Measurements from ENCODE around the gene CYP27B1. TPM values are rescaled to one million over a fixed set of nuclear protein-coding genes. Genes with fewer than 3 reads are reported as not detected.

CYP27B1 gene
- total RNA-seq, 1 donor from 2014 or later, result not detected

DNA sequence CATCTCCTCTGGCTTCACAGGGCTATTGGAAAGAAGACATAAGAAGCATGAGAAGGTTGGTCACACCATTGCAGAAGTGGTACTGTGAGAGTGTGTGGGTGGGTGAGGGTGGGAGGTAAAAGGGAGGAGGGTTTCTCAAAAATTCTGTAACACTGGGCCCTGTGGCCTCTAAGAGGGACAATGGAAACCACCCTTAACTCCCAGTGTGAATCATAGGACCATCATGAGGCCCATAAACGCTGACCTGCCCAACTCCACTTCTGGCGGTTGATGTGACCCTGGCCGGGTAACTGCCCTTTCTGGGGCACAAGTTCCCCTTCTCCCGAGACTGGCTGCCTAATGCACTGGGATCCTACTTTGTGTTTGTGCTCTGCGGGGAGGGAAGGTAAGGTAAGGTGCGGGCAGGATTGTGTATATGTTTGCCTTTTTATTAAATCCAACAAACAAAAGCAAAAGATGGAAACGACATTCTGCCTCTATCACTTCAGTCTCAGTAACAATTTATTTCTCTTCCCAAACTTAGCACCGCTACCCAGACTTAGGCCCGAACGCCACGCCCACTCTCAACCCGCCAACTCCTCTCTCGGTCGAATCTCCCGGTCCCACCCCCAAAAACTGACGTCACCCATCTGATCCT is 4.5 kb upstream of the CYP27B1 start:
- intact Hi-C loops (cut with DNase I), result no loop called here
- peak; percentile 78 for ATAC-seq (ENCODE audit: poor library complexity)

DNA sequence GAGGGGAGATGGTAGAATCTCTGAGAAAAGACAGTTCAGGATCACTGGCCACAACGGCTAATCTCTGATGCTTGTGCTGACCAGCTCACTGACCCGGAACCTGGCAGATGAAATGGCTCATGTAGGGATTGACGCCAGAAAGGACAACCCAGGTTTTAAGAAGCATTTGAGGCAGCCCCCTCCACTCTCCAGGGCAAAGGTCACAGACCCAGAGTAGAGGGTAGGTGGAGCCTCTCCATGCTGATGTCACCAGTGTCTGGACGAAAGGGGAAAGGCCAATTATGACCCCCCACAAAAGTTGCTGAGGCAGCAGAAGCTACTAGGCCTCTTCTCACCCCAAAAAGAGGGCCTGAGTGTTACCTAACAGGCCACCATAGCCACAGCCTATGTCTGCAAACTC is 3.9 kb upstream of the CYP27B1 start:
- ATAC-seq (ENCODE audit: poor library complexity) (no peak), DNase-seq (no peak)
- intact Hi-C loops (cut with DNase I), result no loop called here

More for the DNA sequence above, 4.5 kb upstream of the CYP27B1 start:
- DNase-seq, result peak; percentile 93

DNA sequence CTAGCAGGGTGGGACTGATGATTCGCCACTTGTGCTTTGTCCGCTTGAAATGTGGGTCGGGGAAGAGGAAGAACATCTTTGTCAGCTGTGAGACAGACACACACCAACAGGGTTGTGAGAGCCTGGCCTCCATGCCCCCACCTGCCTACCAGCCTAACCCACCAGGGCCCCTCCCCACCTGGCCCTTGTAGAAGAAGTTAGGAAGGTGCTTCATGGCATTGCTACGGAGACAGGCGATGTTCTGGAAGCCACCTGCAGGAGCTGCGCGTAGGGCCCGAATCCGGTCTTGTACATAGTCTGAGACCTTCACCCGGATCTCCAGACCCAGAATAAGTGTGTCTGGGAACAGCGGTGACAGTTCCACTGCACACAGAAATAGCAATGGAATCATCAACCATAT is 2.7 kb upstream of the CYP27B1 start:
- intact Hi-C loops (cut with DNase I), result no loop called here
- DNase-seq (no peak), ATAC-seq (ENCODE audit: poor library complexity) (no peak)

DNA sequence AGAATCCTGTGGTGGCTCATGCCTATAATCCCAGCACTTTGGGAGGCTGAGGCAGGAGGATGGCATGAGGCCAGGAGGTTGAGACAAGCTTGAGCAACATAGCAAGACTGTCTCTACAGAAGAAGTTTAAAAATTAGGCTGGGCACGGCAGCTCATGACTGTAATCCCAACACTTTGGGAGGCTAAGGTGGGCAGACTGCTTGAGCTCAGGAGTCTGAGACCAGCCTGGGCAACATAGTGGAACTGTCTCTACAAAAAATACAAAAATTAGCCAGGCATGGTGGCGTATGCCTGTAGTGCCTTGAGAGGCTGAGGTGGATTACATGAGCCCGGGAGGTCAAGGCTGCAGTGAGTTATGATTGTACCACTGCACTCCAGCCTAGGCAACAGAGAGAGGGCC is 998 bp upstream of the CYP27B1 start:
- ATAC-seq (ENCODE audit: poor library complexity) (no peak), DNase-seq (no peak)
- intact Hi-C loops (cut with DNase I), result no loop called here

DNA sequence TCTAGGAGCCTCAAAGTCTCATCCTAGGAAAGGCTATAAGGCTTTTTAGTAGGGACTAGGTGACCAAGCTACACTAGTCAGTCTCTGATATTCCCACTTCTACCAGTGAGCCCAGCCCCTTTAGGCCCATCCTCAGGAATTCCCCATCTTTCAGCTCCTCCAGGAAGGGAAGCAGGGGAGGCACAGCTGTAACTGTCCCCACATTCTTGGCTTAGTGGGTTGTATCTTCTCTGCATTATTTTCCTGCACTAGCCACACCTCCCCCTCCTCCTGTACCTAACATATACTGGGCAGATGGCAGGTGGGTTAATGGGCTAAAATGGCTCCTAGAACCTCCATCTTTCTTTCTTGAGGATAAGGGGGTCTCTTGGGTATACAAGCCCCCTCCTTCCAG is 424 bp upstream of the CYP27B1 start:
- no peak for DNase-seq
- no peak for ATAC-seq (ENCODE audit: poor library complexity)
- intact Hi-C loops (cut with DNase I), result no loop called here

DNA sequence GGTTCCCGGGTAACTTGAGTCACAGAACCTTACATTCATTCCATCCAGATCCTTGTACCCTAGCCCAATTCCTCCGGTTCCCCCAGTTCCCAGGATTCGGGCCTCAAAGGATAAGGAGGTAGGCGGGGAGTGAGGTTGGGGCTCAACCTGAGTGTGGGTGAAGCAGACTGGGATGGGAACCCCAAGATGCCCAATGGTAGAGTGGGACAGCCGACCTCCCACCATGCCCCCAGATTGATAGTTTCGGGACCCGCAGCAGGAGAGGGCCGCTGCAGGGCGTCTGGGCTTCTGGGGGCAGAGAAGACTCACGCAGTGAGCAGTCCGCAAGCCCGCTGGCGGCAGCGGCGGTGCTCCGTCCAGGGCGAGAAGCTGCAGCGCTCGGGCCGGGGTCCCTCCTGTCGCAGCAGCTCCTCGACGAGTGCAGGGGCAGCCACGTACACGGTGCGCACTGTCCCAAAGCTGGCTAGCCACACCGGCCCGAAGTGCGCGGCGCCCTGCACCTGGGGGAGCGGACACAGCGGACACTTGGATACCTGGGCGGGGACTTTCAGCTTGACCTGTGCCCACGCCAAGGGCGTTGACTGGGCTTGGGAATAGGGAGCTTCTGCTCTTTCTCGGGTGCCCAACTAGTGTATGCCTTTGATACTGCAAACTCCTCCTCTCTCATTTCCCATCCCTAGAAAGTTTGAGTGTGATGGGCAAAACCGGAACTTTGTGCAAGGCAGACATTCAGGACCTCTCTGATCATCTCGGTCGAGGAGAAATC is 997 bp downstream of the CYP27B1 start:
- ATAC-seq (ENCODE audit: poor library complexity) (peak; percentile 23), DNase-seq (no peak)
- intact Hi-C loops (cut with DNase I), result no loop called here

DNA sequence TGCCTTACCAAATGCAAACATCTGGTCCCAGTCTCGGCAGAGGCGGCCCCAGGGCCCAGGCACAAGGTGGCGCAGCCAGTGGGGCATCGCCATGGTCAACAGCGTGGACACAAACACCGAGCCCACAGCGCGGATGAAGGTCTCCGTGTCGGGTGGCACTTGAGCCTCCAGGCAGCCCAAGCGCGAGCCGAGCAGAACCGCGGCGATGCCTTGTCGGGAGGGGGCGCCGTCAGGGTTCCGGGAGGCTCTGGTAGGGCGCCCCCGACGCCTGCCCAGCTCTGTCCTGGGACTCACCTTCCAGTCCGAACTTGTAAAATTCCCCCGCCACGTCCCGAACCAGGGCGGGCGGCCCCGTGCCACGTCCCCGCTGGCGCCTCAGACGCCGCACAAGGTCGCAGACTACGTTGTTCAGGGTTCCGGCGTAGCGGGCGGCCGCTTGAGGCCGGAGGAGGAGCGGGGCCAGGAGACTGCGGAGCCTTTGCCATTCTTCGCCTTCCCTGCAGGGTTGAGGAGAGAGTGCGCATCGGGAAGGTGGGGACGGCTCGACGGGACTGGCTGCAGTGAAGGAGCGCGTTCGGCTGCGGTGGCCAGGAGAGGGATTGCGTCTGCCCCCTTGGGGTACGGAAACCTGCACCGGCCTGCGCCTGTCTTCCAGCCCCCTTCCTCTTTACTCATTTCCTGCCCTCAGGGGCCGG is 1.7 kb downstream of the CYP27B1 start:
- ATAC-seq (ENCODE audit: poor library complexity) (peak; percentile 48), DNase-seq (no peak)
- intact Hi-C loops (cut with DNase I), result no loop called here

DNA sequence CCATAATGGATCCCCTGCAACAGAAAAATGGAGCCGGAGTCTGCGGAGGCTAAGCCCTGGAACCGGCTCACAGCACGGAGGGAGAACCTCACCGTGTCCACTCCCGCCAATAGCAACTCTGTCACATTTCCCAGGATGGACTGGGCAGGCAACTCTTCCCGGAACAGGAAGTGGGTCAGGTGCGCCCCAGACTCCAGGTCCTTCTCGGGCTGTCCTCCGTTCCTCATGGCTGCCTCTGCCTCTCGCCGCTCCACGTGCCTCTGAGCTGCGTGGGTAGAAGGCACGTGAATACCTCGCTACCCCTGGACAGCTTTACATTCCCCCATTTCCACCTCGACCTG is 2.2 kb downstream of the CYP27B1 start:
- intact Hi-C loops (cut with DNase I), result no loop called here
- ATAC-seq (ENCODE audit: poor library complexity) (no peak), DNase-seq (no peak)

DNA sequence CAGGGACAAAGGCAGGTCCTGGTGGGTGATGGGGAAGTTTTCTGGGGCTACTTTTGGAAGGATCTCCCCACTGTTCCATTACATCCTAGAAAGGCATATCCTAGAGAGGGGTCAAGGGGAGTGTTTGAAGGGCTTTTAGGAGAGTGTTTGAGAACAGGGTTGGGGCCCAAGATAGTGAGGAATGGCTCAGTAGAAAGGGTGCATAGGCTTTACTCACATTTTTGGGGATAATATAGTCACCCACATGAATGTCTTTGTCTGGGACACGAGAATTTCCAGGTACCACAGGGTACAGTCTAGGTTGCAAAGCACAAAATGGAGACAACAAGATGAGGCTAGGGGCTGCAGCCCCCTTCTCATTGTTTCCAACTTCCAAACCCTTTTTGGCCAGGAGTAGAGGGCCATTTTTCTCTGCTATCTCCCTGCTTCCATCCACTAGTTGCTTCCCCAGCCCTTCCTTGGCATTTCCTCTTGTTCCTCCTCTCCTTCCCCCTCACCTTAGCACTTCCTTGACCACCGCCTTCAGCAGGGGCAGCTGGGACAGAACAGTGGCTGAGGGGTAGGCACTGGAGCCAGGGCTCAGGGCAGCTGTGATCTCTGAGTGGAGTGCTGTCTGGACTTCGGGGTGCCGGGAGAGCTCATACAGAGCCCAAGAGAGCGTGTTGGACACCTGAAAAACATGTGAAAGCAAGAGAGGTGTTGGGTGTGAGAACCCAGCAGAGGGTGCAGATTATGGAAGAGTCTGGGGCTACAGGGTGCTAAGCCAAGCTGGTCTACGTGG is 2.8 kb downstream of the CYP27B1 start:
- no peak for DNase-seq
- no peak for ATAC-seq (ENCODE audit: poor library complexity)
- intact Hi-C loops (cut with DNase I), result no loop called here

DNA sequence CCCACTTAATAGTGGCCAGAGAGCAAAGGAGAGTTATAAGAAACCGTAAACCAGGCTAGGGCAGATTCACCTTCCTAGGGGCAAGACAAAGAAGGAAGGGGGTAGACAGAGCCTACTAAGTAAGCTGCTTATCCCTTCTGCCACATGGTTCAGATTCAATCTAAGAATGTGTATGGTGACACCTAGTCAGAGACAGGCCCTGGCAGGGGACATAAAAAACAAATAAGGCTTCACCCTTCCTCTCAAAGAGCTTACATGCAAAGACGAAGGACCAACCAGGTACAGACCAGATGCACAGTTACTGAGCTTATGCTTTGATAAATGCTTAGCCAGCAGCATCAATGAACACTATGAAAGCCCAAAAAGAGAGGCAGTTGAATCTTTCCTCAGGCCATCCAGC is 4.4 kb downstream of the CYP27B1 start:
- no peak for DNase-seq
- no peak for ATAC-seq (ENCODE audit: poor library complexity)
- intact Hi-C loops (cut with DNase I), result no loop called here

DNA sequence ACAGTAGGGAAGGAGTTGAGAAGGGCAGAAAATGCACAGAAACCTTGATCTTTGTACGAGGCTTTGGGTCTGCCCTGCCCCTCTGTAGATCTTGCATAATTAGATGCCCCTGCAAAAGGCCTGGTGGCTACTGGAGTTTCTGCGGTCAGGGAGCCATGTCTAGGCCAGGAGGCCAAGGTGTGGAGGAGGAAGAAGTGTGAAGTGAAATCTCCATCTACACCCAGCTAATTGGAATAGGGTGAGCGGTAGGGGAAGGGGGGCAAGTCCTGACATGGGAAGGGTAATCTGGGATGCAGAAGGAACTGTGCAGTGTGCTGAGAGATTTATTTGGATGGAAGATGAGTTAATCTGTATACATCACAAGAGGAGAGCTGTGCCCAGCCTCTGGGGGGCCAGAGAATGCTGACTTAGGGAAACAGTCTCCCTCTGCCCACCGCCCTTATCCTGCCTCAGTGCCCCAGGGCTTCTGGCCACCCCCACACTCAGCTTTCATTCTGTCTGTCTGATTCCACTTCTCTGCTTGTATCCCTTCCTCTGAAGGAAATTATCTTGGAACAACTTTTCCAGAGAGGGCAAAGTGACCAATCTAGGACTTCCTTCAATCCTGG is 5.4 kb downstream of the CYP27B1 start:
- intact Hi-C loops (cut with DNase I), result no loop called here
- DNase-seq (no peak), ATAC-seq (ENCODE audit: poor library complexity) (no peak)

DNA sequence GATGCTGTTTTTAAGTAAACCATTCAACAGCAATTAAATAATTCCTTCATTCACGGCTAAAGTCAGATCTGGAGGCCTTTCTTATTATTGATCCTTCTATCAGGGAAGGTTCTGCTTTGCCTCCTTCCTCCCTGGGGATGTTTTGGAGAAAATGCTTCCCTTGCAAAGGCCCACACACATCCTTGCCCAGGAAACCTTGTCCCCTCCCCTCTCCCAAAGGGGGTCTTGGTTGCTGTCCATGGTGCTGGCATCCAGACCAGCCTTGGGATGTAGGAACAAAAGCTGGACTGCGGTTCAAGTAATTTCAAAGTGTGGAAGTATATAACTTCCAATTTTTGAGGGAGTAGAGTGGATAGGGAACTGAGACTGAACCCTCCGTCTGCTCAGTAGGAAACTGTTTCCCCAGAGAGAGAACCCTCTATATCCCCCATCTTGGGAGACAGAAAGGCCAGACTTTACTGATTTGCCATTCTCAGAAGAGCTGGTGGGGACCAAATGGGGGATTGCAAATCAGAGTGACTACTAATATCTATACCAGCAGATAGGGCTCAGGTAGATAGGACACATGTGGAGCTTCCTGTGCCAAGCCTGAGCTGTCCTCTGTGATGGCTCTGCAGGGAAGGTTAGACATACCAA is 6.4 kb downstream of the CYP27B1 start:
- intact Hi-C loops (cut with DNase I), result no loop called here
- DNase-seq (no peak), ATAC-seq (ENCODE audit: poor library complexity) (no peak)

DNA sequence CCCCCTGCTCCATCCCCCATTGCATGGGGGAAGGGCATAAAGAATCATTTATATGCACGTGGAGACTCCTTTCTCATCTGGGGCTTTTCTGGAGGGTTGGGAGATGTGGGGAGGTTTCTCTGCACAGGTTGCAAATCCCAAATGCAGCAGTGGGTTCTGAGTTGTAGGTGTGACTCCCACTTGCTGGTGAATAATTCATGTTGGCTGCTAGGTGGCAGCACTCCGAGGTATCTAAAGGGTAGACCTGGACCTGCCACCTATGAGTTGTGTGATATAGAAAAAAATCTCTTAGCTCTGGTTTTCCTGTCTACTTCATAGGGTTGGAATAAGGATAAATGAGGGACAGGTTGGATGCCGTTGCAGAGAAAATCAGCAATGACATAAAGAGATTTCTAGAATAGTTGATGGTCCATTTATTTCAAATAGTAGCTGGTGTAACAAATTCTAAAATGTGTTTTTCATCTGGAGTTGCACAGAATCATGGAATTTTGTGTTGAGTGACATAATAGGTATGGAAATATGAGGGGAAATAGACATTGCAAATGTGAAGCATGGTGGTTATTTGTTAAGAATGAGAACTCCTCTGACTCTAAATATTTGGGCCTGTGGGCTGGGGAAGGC is 7.4 kb downstream of the CYP27B1 start:
- intact Hi-C loops (cut with DNase I), result no loop called here
- ATAC-seq (ENCODE audit: poor library complexity) (no peak), DNase-seq (no peak)

DNA sequence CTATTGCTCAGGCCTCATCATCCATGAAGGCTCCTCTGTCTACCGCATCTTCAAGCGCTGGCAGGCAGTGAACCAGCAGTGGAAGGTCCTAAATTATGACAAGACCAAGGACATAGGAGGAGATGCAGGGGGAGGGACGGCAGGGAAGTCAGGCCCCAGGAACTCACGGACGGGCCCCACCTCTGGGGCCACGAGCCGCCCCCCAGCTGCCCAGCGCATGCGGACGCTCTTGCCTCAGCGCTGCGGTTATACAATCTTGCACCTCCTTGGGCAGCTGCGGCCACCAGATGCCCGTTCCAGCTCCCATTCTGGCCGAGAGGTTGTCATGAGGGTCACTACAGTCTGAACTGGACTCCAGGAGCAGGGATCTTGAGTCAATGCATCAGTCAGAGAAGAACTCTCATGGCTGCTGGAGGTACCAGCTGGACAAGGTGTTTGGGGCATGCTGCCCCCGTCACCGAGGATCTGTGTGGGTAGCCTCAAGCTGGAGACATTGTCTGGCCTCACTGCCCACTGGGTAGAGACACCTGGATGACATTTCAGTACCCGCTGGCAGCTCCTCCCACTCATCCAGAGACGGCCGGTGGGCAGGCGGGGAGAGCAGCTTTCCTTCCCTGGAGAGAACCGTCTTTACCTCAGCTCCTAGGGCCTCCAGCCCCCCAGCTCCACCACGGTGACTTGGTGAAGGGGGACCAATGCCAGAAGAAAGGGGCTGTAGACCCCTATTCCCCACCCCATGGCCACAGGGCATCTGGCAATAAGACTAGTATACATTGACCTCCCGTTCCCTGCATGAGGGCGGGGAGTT is 8.1 kb downstream of the CYP27B1 start:
- intact Hi-C loops (cut with DNase I), result no loop called here
- no peak for DNase-seq
- ATAC-seq (ENCODE audit: poor library complexity), result no peak

DNA sequence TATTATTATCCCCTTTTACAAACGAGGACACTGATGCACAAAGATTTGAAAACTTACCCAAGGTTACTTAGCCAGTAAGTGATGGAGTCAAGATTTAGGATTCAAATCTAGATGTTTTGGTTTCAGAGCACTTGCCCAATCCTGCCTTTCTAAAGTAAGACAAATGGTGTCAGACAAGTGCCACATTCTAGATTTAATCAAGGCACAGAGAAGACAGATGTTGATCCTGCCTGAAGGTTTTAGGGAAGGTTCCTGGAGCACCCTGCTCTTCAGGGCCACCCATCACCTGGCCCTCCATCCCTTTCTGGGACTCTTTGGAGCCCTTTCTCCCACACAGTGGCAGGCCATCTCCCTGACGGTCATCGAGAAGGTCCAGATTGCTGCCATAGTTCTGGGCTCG is 9.1 kb downstream of the CYP27B1 start:
- no peak for ATAC-seq (ENCODE audit: poor library complexity)
- DNase-seq, result no peak
- intact Hi-C loops (cut with DNase I), result no loop called here

DNA sequence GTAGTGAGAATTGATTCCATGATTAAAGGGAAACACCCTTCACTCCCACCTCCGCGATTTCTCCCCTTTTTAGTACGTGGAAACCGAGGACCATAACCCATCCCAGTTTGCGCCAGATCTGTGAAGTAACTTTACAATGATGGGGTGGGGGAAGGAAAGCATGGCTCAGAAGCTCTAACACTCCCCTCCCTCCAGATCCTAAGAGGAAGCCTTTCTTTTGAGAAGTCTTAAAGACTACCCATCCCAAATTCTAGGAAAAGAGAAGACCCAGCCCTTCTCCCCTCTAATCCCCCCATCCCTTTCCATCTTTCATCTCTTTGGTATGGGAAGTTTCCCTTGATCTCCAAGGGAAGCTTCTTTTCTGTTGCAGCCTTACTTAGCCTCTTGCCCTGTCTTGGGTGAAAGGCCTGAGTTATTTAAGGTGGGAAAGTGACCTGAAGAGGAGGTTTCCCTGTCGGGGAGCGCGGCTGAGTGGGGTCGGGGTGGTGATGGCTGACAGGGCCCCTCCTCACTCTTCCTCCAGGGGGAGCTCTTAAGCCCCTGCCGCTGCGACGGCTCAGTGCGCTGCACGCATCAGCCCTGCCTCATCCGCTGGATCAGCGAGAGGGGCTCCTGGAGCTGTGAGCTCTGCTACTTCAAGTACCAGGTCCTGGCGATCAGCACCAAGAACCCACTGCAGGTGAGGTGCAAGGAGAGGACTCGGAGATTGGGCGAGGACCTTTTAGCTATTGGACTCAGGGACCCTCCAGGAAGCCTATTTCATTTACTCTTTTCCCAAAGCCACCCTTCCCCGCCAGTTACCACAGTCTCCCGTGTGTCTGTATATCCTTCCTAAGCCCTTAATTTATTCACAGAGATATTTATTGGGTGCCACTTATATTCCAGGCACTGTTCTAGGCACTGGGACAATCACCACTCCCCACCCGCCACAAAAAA is 10.2 kb downstream of the CYP27B1 start:
- DNase-seq (no peak), ATAC-seq (ENCODE audit: poor library complexity) (no peak)
- intact Hi-C loops (cut with DNase I), result no loop called here
